ENCODE data around the gene CHGA. TPM values are rescaled to one million over a fixed set of nuclear protein-coding genes. Genes with fewer than 3 reads are reported as not detected.

Gene CHGA
- total and polyA plus RNA-seq, 7 donors, result 0.99 to 55.4 (median 5.0) TPM

DNA sequence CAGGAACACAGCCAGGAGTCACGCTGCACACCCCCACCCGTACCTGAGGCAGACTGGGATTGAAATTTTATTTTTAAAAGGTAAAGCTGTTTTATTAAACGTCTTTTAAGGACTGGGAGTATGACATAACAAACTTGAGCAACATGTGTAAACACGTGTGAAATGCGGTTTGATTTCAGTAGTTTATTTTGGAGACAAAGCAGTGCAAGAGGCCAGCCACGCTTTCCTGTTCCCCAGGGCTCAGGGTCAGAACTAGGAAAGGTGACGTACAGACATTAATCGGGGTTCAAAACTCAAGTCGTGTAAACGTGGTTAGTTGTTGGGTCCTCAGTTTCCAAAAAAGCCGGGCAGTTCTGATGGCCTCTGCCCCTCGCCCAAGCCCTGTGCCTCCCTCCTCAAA lies 16.7 kb downstream of the CHGA start:
- TF ChIP-seq POLR2AphosphoS5 (IDR thresholded peaks at IDR 0.05) (no peak), EP300 (IDR thresholded peaks at IDR 0.05) (no peak), POLR2A (IDR thresholded peaks at IDR 0.05) (no peak)
- TF ChIP-seq, protein P1, sequence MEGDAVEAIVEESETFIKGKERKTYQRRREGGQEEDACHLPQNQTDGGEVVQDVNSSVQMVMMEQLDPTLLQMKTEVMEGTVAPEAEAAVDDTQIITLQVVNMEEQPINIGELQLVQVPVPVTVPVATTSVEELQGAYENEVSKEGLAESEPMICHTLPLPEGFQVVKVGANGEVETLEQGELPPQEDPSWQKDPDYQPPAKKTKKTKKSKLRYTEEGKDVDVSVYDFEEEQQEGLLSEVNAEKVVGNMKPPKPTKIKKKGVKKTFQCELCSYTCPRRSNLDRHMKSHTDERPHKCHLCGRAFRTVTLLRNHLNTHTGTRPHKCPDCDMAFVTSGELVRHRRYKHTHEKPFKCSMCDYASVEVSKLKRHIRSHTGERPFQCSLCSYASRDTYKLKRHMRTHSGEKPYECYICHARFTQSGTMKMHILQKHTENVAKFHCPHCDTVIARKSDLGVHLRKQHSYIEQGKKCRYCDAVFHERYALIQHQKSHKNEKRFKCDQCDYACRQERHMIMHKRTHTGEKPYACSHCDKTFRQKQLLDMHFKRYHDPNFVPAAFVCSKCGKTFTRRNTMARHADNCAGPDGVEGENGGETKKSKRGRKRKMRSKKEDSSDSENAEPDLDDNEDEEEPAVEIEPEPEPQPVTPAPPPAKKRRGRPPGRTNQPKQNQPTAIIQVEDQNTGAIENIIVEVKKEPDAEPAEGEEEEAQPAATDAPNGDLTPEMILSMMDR (IDR thresholded peaks at IDR 0.05), result no peak
- H3K27ac ChIP-seq, result no peak overlapping the region
- H3K4me3 ChIP-seq, result no peak overlapping the region
- no peak for DNase-seq
- intact Hi-C loops (cut with DNase I), result no loop called here
- peaks cover 0 to 80% (median 23%) of the 10 kb centered on the region in 4 donors for H3K36me3 ChIP-seq
- H3K4me1 ChIP-seq, result no peaks in the 10 kb centered on the region
- 90 to 92% methylated on average over 12 of the region's 12 CpGs for WGBS, 2 donors
- no peaks in the 10 kb centered on the region for H3K9me3 ChIP-seq
- H3K27me3 ChIP-seq, result no peaks in the 10 kb centered on the region

DNA sequence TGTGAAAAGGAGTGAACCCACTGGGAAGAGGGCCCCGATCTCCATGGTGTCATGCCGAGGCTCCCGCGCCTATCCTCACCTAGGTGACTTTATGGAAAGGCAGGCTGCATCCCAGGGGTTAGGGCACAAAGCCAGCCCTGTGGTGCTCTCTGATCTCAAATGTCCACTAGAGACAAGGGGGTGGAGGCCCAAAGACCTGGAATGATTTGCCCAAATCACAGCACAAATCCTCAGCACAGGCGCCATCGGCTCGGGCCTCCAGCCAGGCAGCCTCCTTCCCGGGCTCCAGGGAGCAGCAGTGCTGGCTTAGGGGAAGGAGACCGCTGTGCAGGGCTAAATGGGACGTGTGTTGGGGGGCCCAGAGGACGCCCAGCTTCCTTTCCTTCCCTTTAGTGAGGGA lies 17.6 kb downstream of the CHGA start:
- H3K27ac ChIP-seq, result no peak overlapping the region
- WGBS, 2 donors, result 89% methylated on average over 11 of the region's 11 CpGs
- no peaks in the 10 kb centered on the region for H3K4me1 ChIP-seq
- H3K9me3 ChIP-seq, result no peaks in the 10 kb centered on the region
- DNase-seq, result no peak
- H3K36me3 ChIP-seq, result peaks cover 4 to 86% (median 30%) of the 10 kb centered on the region in 4 donors
- no peaks in the 10 kb centered on the region for H3K27me3 ChIP-seq
- intact Hi-C loops (cut with DNase I), result no loop called here
- no peak overlapping the region for H3K4me3 ChIP-seq
- TF ChIP-seq POLR2A (IDR thresholded peaks at IDR 0.05) (no peak), EP300 (IDR thresholded peaks at IDR 0.05) (no peak), POLR2AphosphoS5 (IDR thresholded peaks at IDR 0.05) (no peak)
- TF ChIP-seq, protein P1 (IDR thresholded peaks at IDR 0.05), result no peak

DNA sequence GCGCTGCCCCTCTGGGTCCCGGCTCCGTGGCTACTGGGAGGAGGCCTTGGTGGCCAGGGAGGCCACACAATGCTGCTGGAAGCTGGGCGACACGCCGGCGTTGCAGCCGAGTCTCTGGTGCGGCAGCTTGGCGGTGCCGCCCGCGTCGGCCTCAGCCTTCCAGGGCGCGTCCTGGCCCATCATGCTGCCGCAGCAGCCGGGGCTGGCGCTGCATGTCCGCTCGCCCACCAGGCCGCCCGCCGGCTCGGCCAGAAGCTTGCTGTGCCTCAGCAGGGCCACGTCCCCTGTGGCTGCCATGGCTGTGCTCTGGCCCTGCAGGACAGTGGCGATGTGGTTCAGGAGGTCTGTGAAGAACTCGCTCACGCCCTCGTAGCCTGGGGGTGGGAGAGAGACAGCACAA lies 18.6 kb downstream of the CHGA start:
- no peaks in the 10 kb centered on the region for H3K27me3 ChIP-seq
- peaks cover 0 to 2% (median 0%) of the 10 kb centered on the region in 4 donors for H3K4me1 ChIP-seq
- DNase-seq, result no peak
- TF ChIP-seq POLR2A (IDR thresholded peaks at IDR 0.05) (no peak), EP300 (IDR thresholded peaks at IDR 0.05) (no peak)
- TF ChIP-seq, protein P1 (IDR thresholded peaks at IDR 0.05), result no peak
- no peaks in the 10 kb centered on the region for H3K9me3 ChIP-seq
- H3K27ac ChIP-seq, result no peak overlapping the region
- 97% methylated on average over 30 of the region's 30 CpGs for WGBS, 2 donors
- intact Hi-C loops (cut with DNase I), result no loop called here
- H3K36me3 ChIP-seq, result peaks cover 7 to 86% (median 35%) of the 10 kb centered on the region in 4 donors
- no peak overlapping the region for H3K4me3 ChIP-seq

DNA sequence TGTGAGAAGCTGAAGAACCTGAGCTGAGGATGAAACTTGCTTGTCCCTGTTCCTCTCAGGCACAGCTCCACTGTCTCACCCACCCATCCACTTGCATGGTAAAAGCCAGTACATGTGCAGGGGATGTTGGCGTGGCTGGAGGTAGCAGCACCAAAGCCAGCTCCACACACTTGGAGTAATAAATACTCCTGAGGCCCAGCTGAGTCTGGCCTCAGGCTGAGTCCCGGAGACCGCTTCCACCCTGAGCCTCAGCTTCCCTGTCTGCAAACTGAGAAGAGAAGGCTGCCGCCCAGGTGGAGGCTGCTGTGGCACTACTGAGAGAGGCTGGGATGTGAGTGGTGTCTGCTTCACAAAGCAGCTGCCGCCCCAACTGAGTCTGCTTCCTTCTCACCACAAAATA lies 19.2 kb downstream of the CHGA start:
- WGBS, 2 donors, result 94 to 96% methylated on average over 5 of the region's 5 CpGs
- Histone ChIP-seq H3K4me3 (no peak overlapping the region), H3K36me3 (peaks cover 7 to 84% (median 31%) of the 10 kb centered on the region in 4 donors), H3K9me3 (no peaks in the 10 kb centered on the region), H3K4me1 (peaks cover 0 to 4% (median 0%) of the 10 kb centered on the region in 4 donors), H3K27ac (no peak overlapping the region), H3K27me3 (no peaks in the 10 kb centered on the region)
- DNase-seq, result no peak
- intact Hi-C loops (cut with DNase I), result no loop called here
- no peak for TF ChIP-seq POLR2A (IDR thresholded peaks at IDR 0.05)
- no peak for TF ChIP-seq POLR2AphosphoS5 (IDR thresholded peaks at IDR 0.05)
- TF ChIP-seq, protein P1 (IDR thresholded peaks at IDR 0.05), result no peak
- TF ChIP-seq EP300 (IDR thresholded peaks at IDR 0.05), result no peak

DNA sequence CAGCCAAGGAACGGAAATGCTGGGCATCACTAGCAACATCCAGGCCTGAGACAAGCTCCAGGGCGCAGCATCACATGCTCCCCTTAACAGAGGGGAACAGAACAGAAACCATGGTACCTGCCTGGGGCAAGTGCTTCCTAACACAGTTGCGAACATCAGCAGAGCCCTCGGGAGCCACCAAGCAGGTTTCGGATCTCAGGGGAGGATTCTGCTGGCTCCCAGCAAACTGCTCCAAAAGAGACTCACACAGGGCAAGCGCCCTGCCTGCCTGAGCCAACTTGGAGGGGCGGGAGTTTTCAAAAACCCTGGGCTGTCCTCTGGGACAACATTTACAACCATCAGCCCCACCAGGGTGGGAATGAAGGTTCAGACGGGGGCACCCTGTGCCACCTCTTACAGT lies 19.6 kb downstream of the CHGA start:
- H3K4me1 ChIP-seq, result peaks cover 0 to 4% (median 0%) of the 10 kb centered on the region in 4 donors
- TF ChIP-seq, protein P1 (IDR thresholded peaks at IDR 0.05), result no peak
- TF ChIP-seq POLR2AphosphoS5 (IDR thresholded peaks at IDR 0.05), result no peak
- TF ChIP-seq POLR2A (IDR thresholded peaks at IDR 0.05), result no peak
- TF ChIP-seq EP300 (IDR thresholded peaks at IDR 0.05), result no peak
- H3K36me3 ChIP-seq, result peaks cover 7 to 80% (median 31%) of the 10 kb centered on the region in 4 donors
- 97% methylated on average over 8 of the region's 8 CpGs for WGBS, 2 donors
- no peaks in the 10 kb centered on the region for H3K9me3 ChIP-seq
- intact Hi-C loops (cut with DNase I), result no loop called here
- DNase-seq, result no peak
- H3K4me3 ChIP-seq, result no peak overlapping the region
- H3K27ac ChIP-seq, result no peak overlapping the region
- no peaks in the 10 kb centered on the region for H3K27me3 ChIP-seq
